GM12801 (cell line): Measurements from ENCODE around the gene SNRK.

Experiments used
- CTCF ChIP-seq: IDR thresholded peaks from one replicate; pipeline ENCODE4 v1.5.1; 2011; ENCODE audit warnings: control low read depth; ENCODE audit not compliant: insufficient read length; ENCODE audit errors: extremely low read depth

SNRK gene

GRCh38 chr3:43286841-43287499 lies 630 bp downstream of the SNRK start:
- TF ChIP-seq CTCF, result no peak

GRCh38 chr3:43287500-43287873 lies 1.1 kb downstream of the SNRK start:
- TF ChIP-seq CTCF, result no peak

GRCh38 chr3:43288366-43288765 lies 2.0 kb downstream of the SNRK start:
- TF ChIP-seq CTCF, result no peak

- no peak for TF ChIP-seq CTCF
Measured at GRCh38 chr3:43288850-43289249, 2.5 kb downstream of the SNRK start.

GRCh38 chr3:43289401-43289800 lies 3.1 kb downstream of the SNRK start:
- no peak for TF ChIP-seq CTCF

- TF ChIP-seq CTCF, result no peak
Measured at GRCh38 chr3:43289841-43290470, 3.6 kb downstream of the SNRK start.

GRCh38 chr3:43290956-43291355 lies 4.6 kb downstream of the SNRK start:
- TF ChIP-seq CTCF, result no peak
